Retinal pigment epithelial cell (primary cell): Measurements from ENCODE around the gene XIRP2.

Experiments
- DNase-seq: peaks from one replicate; pipeline ENCODE4 v3.0.0-alpha.2; 2010; ENCODE audit warnings: low read depth
- H3K4me3 ChIP-seq: 2 replicates; pipeline ENCODE4 v1.5.1; 2011; ENCODE audit warnings: mild to moderate bottlenecking, low read length, control low read depth, moderate library complexity
- TF ChIP-seq, protein P1 (sequence below): conservative IDR thresholded peaks from 2 replicates; pipeline ENCODE4 v1.5.1; 2011; ENCODE audit warnings: low read depth, low read length, control low read depth, inconsistent platforms

XIRP2 gene

GRCh38 chr2:167297292-167297691 is 409.0 kb downstream of the XIRP2 start:
- DNase-seq: no peak
- TF ChIP-seq, protein P1, sequence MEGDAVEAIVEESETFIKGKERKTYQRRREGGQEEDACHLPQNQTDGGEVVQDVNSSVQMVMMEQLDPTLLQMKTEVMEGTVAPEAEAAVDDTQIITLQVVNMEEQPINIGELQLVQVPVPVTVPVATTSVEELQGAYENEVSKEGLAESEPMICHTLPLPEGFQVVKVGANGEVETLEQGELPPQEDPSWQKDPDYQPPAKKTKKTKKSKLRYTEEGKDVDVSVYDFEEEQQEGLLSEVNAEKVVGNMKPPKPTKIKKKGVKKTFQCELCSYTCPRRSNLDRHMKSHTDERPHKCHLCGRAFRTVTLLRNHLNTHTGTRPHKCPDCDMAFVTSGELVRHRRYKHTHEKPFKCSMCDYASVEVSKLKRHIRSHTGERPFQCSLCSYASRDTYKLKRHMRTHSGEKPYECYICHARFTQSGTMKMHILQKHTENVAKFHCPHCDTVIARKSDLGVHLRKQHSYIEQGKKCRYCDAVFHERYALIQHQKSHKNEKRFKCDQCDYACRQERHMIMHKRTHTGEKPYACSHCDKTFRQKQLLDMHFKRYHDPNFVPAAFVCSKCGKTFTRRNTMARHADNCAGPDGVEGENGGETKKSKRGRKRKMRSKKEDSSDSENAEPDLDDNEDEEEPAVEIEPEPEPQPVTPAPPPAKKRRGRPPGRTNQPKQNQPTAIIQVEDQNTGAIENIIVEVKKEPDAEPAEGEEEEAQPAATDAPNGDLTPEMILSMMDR: no peak
- no peak overlapping the region for H3K4me3 ChIP-seq

GRCh38 chr2:167298017-167298416 is 409.7 kb downstream of the XIRP2 start:
- no peak overlapping the region for H3K4me3 ChIP-seq
- TF ChIP-seq, protein P1: no peak
- DNase-seq: no peak
